CD4-positive, alpha-beta T cell (primary cell): Measurements from ENCODE around the gene WWOX. TPM values are rescaled to one million over a fixed set of nuclear protein-coding genes. Genes with fewer than 3 reads are reported as not detected.

Source experiments
- ATAC-seq: fragments of 200-7000 bp; cut with Tn5 transposase; one replicate; pipeline ENCODE4 v1.10.0; 2022; ENCODE audit warnings: mild to moderate bottlenecking; ENCODE audit not compliant: poor library complexity
- CTCF ChIA-PET: fragments of 350-600 bp; sonication (Branson Sonifier 250); formaldehyde crosslinking; loops from one replicate; lab custom pipeline; 2021; ENCODE audit warnings: antibody characterized with exemption, inconsistent platforms; lab: Charles Lee
- POLR2A ChIA-PET: fragments of 350-600 bp; sonication (Branson Sonifier 250); formaldehyde crosslinking; loops from one replicate; lab custom pipeline; 2021; ENCODE audit warnings: antibody characterized with exemption, inconsistent platforms; lab: Charles Lee
- DNase-seq, 14 experiments: peaks; one replicate each; pipeline ENCODE4 v3.0.0-alpha.2; 2013 to 2020; ENCODE audit warnings: mixed read lengths in 2 of 14
- H3K27ac ChIP-seq, 2 donors: one replicate each; pipeline versions ENCODE4 v1.5.1 to v1.7.0; 2013; ENCODE audit warnings: low read length in 2 of 2, low read depth in 1 of 2, mild to moderate bottlenecking in 1 of 2
- H3K27me3 ChIP-seq, 2 experiments: 1 replicate in 1 of 2; 2 replicates in 1 of 2; pipeline versions ENCODE4 v1.6.1 to v1.7.0; 2013; ENCODE audit warnings: low read length in 2 of 2, control low read depth in 1 of 2, mild to moderate bottlenecking in 1 of 2, moderate library complexity in 1 of 2; ENCODE audit not compliant: insufficient read depth in 2 of 2, control insufficient read depth in 1 of 2
- H3K36me3 ChIP-seq: one replicate; pipeline ENCODE4 v1.6.1; 2013; ENCODE audit warnings: low read length, control low read depth; ENCODE audit not compliant: insufficient read depth
- H3K4me1 ChIP-seq: one replicate; pipeline ENCODE4 v1.6.1; 2013; ENCODE audit warnings: low read length, control low read depth; ENCODE audit not compliant: insufficient read depth
- H3K4me3 ChIP-seq: one replicate; pipeline ENCODE4 v1.5.1; 2013; ENCODE audit warnings: mild to moderate bottlenecking, low read length, moderate library complexity
- H3K9me3 ChIP-seq, 2 experiments: 1 replicate in 1 of 2; 2 replicates in 1 of 2; pipeline versions ENCODE4 v1.6.1 to v1.7.0; 2013; ENCODE audit warnings: low read length in 2 of 2, mild to moderate bottlenecking in 2 of 2, control low read depth in 1 of 2, moderate library complexity in 1 of 2; ENCODE audit not compliant: control insufficient read depth in 1 of 2, insufficient read depth in 1 of 2
- H3K27ac Mint-ChIP-seq: one replicate; pipeline ENCODE4 v1.8.0; 2020; ENCODE audit warnings: mixed read lengths
- H3K27me3 Mint-ChIP-seq: one replicate; pipeline ENCODE4 v1.8.0; 2021; ENCODE audit warnings: mixed read lengths
- H3K36me3 Mint-ChIP-seq: one replicate; pipeline ENCODE4 v1.8.0; 2021; ENCODE audit warnings: low read depth, mixed read lengths
- H3K4me1 Mint-ChIP-seq: one replicate; pipeline ENCODE4 v1.8.0; 2021; ENCODE audit warnings: low read depth, mixed read lengths
- H3K4me3 Mint-ChIP-seq: one replicate; pipeline ENCODE4 v1.8.0; 2020; ENCODE audit warnings: mild to moderate bottlenecking, mixed read lengths
- H3K9me3 Mint-ChIP-seq: one replicate; pipeline ENCODE4 v1.8.0; 2020; ENCODE audit warnings: mixed read lengths
- intact Hi-C, 2 experiments: fragments of 100-400 bp; cut with DNase I in 1 of 2; cut with micrococcal nuclease in 1 of 2; formaldehyde crosslinking; loops; one replicate each; pipeline versions ENCODE4 v1.15.1 to v1.9.0; 2023 to 2025; cut with DNase I, micrococcal nuclease
- total RNA-seq, 174 experiments: library from RNA in 2 of 174; stranded (reverse) in 2 of 174; gene quantifications; one replicate each; pipeline ENCODE4 v1.2.3 and lab custom pipeline; 2021 to 2026
- TF ChIP-seq, protein P1 (sequence below): fragments of 200-600 bp; IDR thresholded peaks from one replicate; pipeline ENCODE4 v1.8.0; 2022; ENCODE audit warnings: antibody characterized with exemption, mild to moderate bottlenecking

Gene WWOX
- total RNA-seq, 2 experiments from 2014 or later, result 19.3 to 21.7 TPM

DNA sequence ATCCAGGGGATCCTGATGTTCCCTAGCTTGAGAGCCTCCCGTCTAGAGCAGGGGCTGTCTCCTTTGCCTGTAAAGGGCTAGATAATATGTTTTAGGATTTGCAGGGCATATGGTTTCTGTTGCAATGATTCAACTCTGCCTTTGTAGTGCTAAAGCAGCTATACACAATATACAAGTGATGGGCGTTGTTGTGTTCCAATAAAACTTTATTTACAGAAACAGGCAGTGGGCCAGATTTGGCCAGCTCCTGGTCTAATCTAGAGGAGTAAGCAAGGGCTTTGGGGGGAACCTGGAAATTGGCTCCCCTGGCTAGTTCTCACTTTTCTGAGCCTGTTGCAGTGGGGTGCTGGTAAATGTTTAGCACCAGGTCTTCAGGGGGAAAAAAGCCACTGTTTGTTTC is 13.8 kb downstream of the WWOX start:
- H3K4me1 Mint-ChIP-seq, result no peaks in the 10 kb centered on the region
- H3K27ac Mint-ChIP-seq, result no peak overlapping the region
- intact Hi-C loops, result no loop called here
- Histone ChIP-seq H3K4me1 (no peaks in the 10 kb centered on the region), H3K9me3 (no peaks in the 10 kb centered on the region), H3K4me3 (no peak overlapping the region), H3K27me3 (no peaks in the 10 kb centered on the region), H3K27ac (no peak overlapping the region), H3K36me3 (peaks cover 18% of the 10 kb centered on the region)
- H3K27me3 Mint-ChIP-seq, result no peaks in the 10 kb centered on the region
- H3K9me3 Mint-ChIP-seq, result no peaks in the 10 kb centered on the region
- H3K36me3 Mint-ChIP-seq, result peaks cover 90% of the 10 kb centered on the region
- CTCF ChIA-PET, result interaction anchor here (3.4 kb wide), 1 partner anchor 14 kb away, joined by 8 read pairs; the partner anchor contains the start of gene WWOX
- POLR2A ChIA-PET, result no interaction called here
- DNase-seq (no peak), ATAC-seq (no peak)
- TF ChIP-seq, protein P1, sequence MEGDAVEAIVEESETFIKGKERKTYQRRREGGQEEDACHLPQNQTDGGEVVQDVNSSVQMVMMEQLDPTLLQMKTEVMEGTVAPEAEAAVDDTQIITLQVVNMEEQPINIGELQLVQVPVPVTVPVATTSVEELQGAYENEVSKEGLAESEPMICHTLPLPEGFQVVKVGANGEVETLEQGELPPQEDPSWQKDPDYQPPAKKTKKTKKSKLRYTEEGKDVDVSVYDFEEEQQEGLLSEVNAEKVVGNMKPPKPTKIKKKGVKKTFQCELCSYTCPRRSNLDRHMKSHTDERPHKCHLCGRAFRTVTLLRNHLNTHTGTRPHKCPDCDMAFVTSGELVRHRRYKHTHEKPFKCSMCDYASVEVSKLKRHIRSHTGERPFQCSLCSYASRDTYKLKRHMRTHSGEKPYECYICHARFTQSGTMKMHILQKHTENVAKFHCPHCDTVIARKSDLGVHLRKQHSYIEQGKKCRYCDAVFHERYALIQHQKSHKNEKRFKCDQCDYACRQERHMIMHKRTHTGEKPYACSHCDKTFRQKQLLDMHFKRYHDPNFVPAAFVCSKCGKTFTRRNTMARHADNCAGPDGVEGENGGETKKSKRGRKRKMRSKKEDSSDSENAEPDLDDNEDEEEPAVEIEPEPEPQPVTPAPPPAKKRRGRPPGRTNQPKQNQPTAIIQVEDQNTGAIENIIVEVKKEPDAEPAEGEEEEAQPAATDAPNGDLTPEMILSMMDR, result no peak
- no peak overlapping the region for H3K4me3 Mint-ChIP-seq

DNA sequence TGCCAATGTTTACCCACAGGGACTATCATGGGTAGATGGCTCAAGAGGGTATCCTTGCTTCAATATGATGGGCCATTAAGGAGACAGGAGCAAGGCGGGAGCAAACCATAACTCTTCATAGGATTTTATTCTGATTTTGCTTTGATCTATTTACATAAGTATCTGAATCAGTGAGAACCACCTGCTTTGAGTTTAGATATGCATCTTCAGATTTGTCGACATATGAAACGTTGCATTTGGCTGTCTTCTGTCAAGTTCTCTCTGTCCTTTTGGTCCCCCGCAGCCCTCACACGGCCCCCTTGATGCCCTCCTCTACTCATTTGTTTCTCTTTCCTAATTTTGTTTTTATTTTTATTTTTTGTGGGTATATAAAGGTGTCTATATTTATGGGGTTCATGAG is 16.2 kb downstream of the WWOX start:
- intact Hi-C loops, result no loop called here
- ChIA-PET POLR2A (no interaction called here), CTCF (no interaction called here)
- DNase-seq, result no peak
- Mint-ChIP-seq H3K36me3 (peaks cover 88% of the 10 kb centered on the region), H3K4me3 (no peak overlapping the region), H3K9me3 (no peaks in the 10 kb centered on the region), H3K27me3 (no peaks in the 10 kb centered on the region), H3K27ac (no peak overlapping the region), H3K4me1 (no peaks in the 10 kb centered on the region)
- Histone ChIP-seq H3K27me3 (no peaks in the 10 kb centered on the region), H3K4me1 (no peaks in the 10 kb centered on the region), H3K36me3 (peaks cover 16% of the 10 kb centered on the region), H3K9me3 (no peaks in the 10 kb centered on the region), H3K4me3 (no peak overlapping the region), H3K27ac (no peak overlapping the region)
- ATAC-seq, result no peak
- TF ChIP-seq, protein P1, result no peak

DNA sequence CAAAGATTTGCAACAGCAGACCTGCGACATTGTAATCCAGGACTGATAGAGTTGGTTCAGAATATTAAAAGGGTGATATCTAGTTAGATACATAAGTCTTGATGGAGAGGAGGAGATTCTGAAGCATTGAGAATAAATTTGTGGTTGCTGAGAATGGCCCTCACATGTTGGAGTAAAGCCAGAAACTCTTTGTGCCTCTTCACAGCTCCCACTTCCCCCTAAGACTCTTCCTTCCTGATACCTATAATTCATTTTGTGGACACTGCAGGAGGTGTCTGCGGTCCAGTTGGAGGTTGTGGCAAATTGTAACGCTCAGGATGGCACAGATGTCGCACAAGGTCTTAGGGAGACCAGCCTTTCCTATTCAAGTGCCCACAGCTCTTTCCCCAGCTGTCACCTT is 17.5 kb downstream of the WWOX start:
- Histone ChIP-seq H3K4me1 (no peaks in the 10 kb centered on the region), H3K4me3 (no peak overlapping the region), H3K27ac (no peak overlapping the region), H3K36me3 (peaks cover 15% of the 10 kb centered on the region), H3K27me3 (no peaks in the 10 kb centered on the region), H3K9me3 (no peaks in the 10 kb centered on the region)
- CTCF ChIA-PET, result interaction anchor here (1.4 kb wide), 1 partner anchor 653 kb away, joined by 3 read pairs; no protein-coding TSS in a partner anchor
- TF ChIP-seq, protein P1, result no peak
- no peaks in the 10 kb centered on the region for H3K4me1 Mint-ChIP-seq
- intact Hi-C loops, result no loop called here
- DNase-seq, result no peak
- no peak for ATAC-seq
- H3K27ac Mint-ChIP-seq, result no peak overlapping the region
- H3K4me3 Mint-ChIP-seq, result no peak overlapping the region
- POLR2A ChIA-PET, result no interaction called here
- H3K36me3 Mint-ChIP-seq, result peaks cover 81% of the 10 kb centered on the region
- H3K27me3 Mint-ChIP-seq, result no peaks in the 10 kb centered on the region
- no peaks in the 10 kb centered on the region for H3K9me3 Mint-ChIP-seq
